NCI-H146 treated with DMSO at 0.1 percent for 48 hours (cell line): ENCODE data around the gene CLPX.
A peak's percentile ranks its signal among the peaks of the same experiment; 100 is the strongest.
"Not testable (repeated sequence)": the region's sequence is repeated elsewhere in the genome, so short reads cannot be mapped to it uniquely, and the experiment has no call there.

Source experiments
- DNase-seq: peaks from one replicate; lab custom pipeline; 2025; ENCODE audit not compliant: unreplicated experiment; lab: John Stamatoyannopoulos, UW

CLPX gene

DNA sequence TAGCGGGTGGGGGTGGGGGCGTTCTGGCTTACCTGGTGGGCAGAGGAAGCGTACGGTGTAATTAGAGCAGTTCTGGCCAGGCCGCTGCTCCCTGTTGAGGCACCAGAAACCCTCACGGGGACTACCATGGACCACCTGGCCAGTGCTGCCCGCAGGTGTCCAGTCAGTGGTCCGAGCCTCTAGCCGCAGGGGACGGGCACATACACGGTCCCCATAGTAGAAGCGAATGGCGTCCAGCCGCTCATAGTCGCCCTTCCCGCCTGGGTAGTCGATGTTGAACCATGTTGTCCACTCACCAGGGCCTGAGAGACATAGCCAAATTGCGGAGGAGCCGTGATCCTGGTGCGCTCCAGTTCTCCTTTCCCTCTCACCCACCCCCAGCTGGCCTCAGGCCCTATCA, 21.6 kb upstream of the CLPX start:
- no peak for DNase-seq

GRCh38 chr15:65204931-65205660, 20.0 kb upstream of the CLPX start:
- no peak for DNase-seq

GRCh38 chr15:65204236-65204930, 19.2 kb upstream of the CLPX start:
- no peak for DNase-seq

DNA sequence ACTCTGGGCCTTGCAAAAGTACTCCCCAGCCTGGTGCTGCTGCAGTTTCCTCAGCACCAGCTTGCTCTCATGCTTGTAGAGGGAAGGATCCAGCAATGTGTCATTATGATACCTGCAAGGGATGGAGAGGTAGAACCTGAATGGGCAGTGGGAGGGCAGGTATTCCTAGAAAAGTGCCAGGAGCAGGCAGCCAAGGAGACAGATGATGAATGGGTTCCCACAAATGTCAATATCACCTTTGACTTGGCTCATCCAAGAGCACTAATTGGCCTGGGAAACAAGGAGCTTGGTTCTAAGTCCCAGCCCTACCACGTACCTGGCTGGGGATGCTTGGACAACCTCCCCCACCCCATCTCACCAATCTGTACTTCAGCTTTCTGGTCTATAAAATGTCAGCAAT, 16.8 kb upstream of the CLPX start:
- DNase-seq: no peak

- DNase-seq: no peak
These were observed 13.4 kb upstream of the CLPX start for GRCh38 chr15:65198571-65198970.

DNA sequence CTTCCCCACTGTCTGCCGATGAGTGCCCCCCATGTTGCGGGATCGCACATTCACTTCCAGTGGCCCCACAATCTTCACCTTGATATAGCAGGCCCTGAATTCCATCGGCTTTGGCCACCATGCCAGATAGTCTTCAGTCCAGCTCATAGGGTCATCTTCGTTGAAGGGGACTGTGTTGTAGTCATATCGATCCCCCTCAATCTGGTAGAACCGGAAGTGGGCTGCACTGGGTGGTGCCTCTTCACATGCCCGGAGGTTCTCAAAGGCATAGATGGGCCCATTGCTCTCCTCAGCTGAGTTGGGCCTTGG, 12.1 kb upstream of the CLPX start:
- DNase-seq: no peak

- DNase-seq: no peak
These were observed 11.6 kb upstream of the CLPX start for GRCh38 chr15:65196637-65197336.

DNA sequence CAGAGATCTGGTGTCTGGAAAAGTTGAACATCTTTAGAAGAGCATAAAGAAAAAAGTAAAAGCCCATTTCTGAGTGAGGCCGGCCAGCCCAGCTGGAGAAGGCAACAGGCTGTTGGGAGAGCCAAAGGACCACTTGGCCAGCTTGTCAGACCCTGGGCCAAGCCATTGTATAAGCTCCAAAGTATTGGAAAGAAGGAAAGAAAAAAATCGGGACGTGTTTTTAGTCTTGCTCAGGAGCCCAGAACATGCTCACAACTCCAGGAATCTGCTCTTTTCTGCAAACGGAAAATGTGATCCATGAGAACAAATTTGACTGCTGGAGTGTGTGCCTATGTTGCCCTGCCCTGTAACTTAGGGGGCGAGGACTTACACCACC, 10.4 kb upstream of the CLPX start:
- no peak for DNase-seq

GRCh38 chr15:65194826-65195547, 9.8 kb upstream of the CLPX start:
- no peak for DNase-seq

DNA sequence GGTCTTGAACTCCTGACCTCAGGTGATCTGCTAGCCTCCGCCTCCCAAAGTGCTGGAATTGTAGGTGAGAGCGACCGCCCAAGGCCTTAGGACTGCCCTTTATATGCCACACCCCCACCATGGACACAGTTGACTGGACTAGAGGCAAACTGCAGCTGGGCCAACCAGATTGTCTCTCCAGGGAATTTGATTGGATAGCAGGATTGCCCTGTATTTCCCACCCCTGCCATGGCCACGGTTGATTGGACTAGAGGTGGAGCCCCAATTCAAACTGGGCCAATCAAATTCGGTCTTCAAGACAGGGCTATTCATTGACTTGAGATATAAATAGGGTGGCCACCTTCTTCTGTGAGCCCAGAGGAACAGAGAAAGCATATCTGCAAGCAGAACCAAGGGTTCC, 6.9 kb upstream of the CLPX start:
- DNase-seq: no peak

DNA sequence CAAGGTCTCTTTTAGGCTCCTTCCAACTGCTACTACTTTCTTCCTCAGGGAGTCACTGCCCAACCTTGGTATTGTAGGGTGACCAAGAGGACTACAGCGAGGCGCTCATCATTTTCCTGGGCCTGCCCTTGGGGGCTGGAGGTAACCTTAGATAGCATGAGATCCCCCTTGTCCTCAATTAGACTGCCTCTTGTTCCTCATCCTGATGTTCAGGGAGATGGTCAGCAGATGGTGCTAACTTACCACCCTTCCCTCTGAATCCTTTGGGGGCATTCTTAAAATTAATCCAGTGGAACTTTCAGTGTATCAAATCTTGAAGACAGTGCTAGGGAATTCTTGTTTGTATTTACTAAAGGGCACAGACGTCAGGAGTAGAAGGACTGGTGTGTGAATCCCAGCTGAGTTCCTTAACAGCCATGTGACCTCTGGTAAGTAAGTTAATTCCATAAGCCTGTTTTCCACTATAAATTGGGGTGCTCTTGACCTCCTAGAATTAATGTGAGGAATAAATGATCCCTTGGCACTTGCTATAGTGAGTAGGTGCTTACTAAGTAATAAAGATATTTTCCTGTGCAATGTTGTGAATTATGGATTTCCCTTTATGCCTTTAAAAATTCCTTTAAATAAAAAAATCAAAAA, 4.1 kb upstream of the CLPX start:
- peak; percentile 1 for DNase-seq

DNA sequence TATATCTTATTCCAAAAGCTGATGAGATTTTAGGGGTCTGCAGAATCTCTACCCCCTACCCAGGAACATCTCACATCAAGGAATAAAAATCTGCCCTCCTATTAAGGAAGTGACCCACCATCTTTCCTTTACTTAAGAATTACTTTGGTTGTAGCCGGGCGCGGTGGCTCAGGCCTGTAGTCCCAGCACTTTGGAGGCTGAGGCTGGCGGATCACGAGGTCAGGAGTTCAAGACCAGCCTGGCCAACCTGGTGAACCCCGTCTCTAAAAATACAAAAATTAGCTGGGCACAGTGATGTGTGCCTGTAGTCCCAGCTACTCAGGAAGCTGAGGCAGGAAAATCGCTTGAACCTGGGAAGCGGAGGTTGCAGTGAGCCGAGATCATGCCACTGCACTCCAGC, 3.3 kb upstream of the CLPX start:
- not testable (repeated sequence) for DNase-seq

- no peak for DNase-seq
These were observed 756 bp downstream of the CLPX start for GRCh38 chr15:65184305-65184867.

DNA sequence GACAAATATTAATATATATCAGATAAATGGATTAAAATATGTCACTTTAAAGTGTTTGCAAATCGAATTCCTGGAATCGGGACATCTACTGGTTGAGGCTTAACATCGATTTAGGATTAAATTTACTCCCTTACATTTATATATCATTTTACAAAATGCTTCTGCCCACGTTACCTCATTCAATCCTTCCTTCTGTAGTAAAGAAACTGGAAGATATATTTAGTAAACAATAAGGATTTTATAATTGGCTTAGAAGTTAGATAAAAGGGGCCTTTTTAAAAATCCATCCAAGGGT, 1.3 kb downstream of the CLPX start:
- no peak for DNase-seq

DNA sequence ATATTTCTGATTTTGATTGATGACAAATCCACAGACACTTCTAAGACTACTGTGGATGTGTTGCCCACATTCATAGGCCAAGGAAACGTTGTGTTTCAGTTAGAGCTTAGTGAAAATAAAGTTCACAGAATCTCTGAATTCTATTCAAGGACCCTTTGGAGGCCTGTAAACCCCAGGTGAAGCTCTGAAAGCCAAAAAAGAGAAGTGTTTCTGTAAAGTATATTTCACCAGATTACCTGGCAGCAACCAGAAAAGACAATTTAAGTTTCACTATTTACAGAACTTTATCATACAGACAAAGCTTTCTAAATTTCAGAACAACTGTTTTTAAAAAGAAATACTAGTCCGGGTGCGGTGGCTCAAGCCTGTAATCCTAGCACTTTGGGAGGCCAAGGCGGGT, 2.6 kb downstream of the CLPX start:
- DNase-seq: no peak

DNA sequence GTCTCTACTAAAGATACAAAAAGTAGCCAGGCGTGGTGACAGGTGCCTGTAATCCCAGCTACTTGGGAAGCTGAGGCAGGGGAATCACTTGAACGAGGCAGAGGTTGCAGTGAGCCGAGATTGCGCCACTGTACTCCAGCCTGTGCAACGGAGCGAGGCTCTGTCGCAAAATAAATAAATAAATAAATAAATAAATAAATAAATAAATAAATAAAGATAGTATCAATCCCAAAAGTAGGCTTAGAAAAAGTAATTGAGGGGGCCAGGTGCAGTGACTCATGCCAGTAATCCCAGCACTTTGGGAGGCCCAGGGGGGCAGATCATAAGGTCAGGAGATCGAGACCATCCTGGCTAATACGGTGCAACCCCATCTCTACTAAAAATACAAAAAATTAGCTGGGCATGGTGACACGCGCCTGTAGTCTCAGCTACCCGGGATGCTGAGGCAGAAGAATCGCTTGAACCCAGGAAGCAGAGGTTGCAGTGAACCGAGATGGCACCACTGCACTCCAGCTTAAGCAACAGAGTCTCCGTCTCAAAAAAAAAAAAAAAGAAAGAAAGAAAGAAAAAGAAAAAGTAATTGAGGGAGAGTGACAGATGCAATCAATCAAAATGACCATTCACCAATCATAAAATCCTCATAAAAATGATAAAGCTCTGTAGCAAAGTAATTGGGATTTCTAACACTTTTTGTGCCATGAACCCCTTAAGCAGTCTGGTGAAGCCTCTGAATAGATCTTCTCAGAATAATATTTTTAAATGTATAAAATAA, 3.4 kb downstream of the CLPX start:
- not testable (repeated sequence) for DNase-seq

GRCh38 chr15:65180167-65180566, 5.0 kb downstream of the CLPX start:
- no peak for DNase-seq

DNA sequence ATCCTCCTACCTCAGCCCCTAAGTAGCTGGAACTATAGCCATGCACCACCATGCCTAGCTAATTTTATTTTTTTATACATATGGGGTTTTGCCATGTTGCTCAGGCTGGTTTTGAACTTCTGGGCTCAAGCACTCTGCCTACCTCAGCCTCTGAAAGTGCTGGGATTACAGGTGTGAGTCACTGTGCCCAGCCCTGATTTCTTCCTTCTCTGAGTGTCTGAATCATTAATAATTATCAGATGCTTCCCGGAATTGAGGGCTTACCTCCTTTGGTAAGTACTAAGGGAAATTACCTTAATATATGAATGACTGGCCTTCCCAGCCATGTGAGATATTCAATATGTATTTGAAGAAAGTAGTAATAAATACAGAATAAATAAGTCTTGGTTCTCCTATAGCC, 7.2 kb downstream of the CLPX start:
- no peak for DNase-seq

DNA sequence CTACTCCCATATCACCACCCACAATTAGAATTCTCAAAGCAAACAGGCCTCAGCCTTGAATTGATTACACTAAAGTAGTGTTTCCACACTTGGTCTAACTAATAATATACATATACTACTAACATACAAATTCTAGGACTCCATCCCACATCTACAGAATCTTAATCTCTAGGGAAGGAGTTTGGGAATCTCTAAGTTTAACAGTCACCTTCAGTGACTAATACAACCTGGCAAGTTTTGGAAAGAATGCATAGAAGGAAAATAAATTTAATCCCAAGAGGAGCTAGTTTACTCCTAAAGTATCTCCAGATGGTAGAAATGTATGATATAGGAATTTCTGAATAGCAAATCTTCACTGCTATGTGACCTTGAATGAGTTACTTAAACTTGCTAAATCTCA, 9.1 kb downstream of the CLPX start:
- no peak for DNase-seq

DNA sequence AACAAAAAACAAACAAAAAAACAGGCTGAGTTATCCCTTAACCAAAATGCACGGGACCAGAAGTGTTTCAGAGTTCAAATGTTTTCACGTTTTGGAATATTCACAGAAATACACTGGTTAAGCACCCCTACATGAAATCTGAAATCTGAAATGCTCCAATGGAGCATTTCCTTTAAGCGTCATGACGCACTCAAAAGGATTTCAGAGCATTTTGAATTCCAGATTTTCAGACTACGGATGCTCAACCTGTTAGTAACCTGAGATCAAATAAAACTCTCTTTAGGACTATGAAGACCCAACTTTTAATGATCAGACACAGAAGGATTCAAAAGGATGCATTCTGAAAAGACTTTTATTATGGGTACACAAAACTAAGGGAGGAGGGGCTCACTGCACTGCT, 9.6 kb downstream of the CLPX start:
- no peak for DNase-seq
